Stimulated activated CD4-positive, alpha-beta T cell treated with anti-CD3 and anti-CD28 coated beads, Interleukin-2, amount 100 ng/mL, for 4 hours (primary cell): ENCODE measurements around the gene H2AZ2.
A peak's percentile ranks its signal among the peaks of the same experiment; 100 is the strongest.
"Not testable (repeated sequence)": the region's sequence is repeated elsewhere in the genome, so short reads cannot be mapped to it uniquely, and the experiment has no call there.

Experiments
- DNase-seq: peaks from one replicate; pipeline ENCODE4 v3.0.0-alpha.2; 2020; ENCODE audit warnings: low read depth

Gene H2AZ2

DNA sequence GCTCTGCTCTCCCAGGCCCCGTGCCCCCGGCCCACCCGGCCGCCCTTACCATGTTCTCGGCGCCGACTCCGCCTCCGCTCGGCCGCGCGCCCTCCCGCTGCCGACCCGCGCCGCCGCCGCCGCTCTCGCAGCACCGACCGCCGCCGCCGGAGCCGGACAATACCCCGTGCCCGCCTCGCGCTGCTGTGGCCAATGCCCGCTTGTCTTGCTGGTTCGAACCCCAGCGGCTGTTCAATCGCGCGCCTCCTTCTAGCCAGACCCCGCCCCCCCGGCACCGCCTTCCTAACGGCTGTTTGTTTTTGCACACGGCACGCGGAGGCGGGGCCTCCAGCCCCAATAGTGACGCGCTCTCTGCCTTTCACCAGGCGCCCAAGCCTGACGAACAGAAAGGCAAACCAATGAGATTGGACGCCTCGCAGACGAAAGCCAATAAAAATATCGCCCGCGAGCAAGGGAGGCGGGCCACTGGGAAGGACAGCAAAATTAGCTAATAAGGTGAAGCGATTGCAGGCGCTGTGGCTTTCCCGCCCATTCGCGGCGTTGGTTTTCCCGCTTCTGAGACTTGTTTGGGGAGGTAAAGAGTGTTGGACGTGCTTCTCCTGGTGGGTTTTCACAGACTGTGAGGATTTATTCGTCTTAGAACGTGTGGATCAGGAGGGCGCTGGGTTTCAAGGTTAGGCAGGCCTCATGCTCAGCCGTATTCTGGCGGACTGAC lies at the start of gene H2AZ2:
H2AZ2 (minus strand) TSS at position 168 of the 715 bp plus-strand sequence; CDS start at position 52, 116 bp downstream.
- peak; percentile 100 for DNase-seq

DNA sequence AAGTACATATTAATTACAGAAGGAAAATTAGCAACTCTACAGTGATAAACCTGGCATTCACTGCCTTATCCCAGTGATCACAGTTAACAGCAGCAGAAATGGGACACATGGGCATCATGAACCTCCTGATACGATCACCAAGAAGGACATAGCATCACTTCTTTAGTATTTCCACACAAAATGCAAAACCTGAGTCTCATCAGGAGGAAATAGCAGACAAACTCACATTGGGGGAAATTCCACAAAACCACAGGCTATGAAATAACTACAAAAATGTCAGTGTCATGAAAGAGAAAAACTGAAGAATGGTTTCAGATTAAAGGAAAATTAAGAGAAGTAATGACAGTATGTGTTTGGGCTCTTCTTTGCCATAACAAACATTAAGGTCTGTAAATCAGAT lies 49.4 kb upstream of the H2AZ2 start:
- no peak for DNase-seq

DNA sequence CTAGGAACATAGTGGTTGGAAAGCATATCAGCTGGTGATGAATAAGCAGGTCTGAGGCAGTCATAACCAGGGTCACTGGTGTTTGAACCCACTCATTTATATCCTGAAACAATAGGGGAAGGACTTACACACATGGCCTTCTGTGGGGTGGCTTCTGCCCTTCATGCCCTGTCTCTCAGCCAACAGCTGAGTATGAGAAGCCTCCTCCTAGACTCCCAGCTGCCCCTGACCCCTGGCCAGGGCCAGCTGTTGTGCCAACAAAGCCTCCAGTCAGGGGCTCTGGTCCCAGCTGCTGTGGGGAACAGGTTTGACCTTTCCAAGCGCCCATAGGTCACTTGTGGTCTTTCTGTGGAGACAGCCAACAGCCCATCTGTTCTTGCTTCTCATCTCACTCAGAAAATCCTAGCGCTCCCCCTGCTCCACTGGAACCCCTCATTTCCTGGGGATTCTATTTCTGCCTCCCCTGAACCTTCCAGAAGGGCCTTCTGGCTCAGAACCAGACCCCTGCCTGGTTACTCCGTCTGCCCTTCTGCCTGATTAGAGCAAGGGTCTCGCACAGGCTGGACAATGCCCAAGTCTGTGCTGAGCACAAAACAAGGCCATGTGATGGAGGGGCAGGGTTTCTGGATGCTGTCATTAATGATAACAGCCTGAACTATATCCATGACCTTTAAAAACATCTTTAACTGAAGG lies 47.1 kb upstream of the H2AZ2 start:
- DNase-seq = no peak

DNA sequence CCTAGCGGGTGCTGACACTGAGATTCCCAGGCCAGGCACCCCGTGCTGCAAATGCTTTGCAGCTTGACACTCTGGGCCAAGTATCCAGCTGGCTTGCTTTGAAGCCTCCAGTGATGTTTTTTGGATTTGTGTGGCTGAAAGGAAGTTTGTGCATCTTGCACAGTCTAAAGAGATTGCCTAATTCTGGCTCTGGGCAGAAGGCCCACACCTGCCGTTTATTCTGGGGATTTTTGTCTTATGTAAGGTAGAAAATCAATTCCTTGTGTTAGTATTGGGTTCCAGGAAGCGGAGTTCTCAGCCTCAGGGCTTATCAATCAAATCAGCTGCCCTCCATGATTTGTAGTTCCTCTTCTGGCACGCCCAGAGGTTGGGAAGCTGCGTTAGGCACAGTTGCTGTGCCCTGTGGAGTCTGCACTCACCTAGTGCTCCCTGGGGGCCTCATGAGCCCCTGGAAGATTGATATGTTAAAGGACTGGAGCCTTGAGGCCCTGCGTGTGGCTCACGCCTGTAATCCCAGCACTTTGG lies 45.9 kb upstream of the H2AZ2 start:
- DNase-seq = no peak

DNA sequence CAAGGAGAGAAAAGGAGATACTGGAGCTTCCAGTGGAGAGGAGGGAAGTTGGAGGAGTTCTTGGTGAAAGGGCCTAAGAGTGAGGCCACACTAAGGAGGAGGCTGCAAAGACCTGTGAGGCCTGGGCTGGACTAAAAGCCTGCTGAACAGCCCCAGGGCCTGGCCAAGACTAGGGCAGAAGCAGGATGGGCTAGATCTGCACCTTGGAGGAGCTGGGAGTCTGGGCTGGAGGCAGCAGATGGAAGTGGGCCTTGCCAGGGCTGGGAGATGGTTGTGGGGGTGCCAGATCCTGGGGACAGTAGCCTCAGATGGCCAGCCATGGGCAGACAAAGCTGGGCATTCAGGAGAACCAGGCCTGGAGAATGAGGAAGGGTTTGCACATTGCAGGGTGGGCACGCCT lies 43.9 kb upstream of the H2AZ2 start:
- no peak for DNase-seq

DNA sequence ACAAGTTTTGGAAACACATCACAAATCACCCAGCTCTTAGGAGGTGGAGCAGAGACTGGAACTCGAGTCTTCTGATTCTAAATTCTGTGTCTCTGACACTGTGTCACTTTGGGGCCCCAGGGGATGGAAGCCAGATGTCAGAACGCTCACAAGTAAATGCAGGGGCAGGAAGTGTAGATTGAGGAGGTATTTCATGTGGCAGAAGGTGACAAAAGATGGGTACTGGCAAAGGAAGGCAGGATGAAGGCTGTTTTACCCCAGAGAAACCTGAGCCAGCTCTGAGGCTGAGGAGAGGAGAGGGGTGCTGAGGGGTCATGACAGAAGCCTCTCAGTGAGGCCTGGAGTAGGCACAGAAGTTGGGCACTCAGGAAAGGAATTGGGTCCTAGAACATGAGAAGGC lies 43.5 kb upstream of the H2AZ2 start:
- no peak for DNase-seq

DNA sequence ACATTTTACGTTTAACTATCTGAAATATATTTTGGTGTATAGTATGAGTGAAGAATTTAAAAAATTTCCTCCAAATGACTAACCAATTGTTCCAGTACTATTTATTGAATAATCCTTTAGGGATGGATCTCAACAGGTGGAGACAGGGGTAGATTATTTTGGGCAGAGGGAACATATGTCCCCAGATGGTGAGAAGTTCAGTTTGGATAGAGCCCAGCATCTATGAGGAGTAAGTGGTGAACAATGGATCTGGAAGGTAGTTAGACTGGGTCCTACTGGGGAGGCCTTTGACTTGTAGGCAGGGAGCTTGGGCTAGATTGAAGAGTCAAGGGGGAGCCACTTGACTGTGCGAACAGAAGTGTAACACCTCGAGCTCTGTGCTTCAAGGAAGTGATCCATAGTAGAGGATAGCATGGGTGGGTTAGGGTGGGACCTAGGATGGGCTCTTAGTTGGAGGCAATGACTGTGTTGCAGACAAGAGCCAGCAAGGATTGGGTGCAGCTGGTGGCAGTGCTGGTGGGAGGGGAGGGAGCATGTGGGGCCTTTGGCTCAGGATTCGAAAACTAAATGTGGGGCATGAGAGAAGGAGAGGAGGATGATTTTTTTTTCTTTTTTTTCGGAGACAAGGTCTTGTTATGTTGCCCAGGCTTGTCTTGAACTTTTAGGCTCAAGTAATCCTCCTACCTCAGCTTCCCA lies 41.3 kb upstream of the H2AZ2 start:
- DNase-seq = no peak

DNA sequence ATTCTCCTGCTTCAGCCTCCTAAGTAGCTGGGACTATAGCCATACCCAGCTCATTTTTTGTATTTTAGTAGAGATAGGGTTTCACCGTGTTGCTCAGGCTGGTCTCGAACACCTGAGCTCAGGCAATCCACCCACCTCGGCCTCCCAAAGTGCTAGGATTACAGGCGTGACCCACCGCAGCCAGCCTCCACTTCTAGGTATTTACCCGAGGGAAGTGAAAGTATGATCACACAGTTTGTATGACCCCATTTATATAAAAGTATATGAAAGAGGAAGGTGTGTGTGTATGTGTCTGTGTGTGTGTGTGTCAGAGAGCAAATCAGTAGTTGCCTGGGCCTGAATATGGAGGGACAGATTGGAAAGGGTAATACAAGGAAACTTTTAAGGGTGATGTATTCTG lies 39.4 kb upstream of the H2AZ2 start:
- DNase-seq = no peak

DNA sequence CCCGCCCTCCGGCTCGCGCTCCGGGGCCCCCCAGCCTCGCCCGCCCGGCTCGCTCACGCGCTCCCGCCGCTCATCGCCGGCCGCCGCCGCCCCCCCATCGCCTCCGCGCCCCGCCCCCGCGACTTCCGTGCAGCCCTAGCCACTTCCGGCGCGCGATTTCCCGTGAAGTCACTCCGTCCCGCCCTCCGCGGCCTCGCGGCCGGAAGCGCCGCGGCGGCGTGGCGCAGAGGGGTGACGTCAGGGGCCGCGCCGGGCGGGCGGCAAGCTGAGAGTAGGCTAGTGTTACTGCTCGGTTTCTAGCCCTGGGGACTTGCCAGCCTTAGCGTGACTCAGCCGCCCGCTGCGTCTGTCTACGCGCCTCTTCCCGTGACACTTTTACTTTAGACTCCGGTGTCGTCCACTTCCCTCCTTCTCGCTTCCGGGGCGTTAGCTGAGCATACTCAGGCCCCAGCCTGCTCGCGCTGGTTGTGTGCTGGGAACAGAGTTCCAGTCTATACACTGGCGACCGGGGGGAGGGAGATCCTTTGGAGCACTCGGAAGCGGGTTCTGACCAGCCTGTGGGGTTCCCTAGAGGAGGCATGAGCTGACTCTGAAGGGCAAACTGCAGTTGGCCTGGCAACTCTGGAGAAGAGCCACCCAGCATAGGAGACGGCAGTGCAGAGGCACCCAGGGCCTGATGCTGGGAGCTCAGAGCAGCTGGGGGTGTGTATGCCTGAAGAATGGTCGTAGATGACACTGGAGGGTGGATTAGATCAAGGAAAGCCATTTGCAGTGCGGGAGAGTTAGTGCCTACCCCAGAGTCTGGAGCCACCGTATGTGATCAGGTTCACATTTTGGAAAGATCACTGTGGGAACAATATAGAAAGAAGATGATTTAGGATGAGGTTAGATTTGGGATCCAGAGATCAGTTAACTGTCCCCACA lies 37.8 kb upstream of the H2AZ2 start, which contains the start of gene PURB:
PURB (minus strand) TSS at position 137 of the 924 bp plus-strand sequence. CDS start 182 bp downstream, outside the sequence.
- peak; percentile 95 for DNase-seq

DNA sequence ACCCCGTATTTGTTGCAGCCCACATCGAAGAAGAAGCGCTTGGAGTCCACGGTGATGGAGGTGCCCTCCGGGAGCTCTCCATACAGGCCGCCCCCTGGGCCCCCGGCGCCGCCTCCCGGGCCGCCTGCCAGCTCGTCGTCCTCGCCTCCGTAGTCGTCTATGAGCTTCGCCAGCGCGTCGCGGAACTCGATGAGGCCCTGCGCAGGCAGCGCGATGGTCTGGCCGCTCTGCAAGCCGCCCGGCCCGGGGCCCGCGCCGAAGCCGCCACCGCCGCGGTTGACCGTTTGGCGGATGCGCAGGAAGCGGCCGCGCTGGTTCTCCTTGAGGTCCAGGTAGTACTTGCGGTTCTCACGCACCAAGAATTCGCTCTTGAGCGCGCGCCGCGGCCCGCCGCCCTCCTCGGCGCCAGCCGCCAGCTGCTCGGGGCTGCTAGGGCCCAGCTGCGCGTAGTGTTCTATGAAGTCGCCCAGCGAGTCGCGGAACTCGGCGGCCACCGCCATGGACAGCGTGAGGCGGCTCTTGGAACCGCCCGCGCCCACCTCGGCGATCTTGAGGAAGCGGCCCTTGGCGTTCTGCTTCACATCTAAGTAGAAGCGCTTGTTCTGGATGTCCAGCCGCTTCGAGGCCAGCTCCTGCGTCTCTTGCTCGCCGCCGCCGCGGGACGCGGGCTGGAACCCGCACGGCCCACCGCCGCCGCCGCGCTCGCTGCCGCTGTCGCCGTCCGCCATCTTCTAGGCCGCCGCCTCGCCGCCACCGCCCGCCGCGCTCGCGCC lies 36.9 kb upstream of the H2AZ2 start:
- peak; percentile 19 for DNase-seq

DNA sequence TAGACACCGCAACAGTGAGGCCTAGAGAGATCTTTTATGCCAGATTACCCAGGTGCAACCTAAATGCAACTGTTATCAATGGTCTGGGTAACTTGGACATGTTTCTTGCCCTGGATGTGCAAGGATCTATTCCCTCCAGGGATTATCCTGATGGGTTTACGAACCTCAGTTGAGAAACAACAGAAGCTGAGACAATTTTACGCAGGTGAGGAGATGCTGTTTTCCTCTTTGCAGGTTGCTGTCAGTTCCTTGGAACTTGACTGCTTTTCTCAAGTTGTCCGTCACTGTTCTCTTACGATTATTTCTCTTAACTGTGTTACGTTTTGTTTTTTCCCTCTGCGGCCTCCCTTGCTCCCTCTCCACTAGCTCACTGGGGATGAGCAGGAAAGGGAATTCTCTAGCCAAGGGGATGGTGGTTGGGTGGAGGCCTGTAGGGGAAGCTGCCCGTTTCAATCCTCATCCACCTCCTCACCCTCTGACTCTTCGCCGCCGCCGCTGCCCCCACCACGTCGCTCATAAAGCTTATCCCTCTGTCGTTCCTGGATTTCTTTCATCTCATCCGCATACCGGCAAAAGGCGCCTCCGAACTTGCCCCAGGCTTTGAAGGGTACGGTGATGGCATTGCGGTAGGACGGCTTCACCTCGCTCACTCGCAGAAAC lies 36.2 kb upstream of the H2AZ2 start:
- no peak for DNase-seq

DNA sequence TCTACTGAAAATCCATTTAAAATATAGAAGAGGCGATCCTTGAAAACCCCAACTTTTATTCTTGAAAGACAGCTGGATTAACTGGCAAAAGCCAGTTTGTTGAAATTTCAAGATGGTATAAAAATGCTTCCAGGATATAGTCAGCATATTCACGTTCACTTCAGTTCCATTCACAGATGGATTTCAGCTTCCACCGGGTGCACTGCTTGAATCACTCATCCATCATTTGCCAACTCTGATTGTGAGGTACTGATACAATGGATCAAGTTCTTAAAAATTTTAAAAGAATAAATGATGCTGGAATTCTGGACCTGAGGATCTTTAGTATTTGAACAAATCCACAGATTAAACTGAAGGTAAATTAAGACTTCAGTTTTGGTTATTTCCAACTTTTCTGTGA lies 35.0 kb upstream of the H2AZ2 start:
- DNase-seq = no peak

DNA sequence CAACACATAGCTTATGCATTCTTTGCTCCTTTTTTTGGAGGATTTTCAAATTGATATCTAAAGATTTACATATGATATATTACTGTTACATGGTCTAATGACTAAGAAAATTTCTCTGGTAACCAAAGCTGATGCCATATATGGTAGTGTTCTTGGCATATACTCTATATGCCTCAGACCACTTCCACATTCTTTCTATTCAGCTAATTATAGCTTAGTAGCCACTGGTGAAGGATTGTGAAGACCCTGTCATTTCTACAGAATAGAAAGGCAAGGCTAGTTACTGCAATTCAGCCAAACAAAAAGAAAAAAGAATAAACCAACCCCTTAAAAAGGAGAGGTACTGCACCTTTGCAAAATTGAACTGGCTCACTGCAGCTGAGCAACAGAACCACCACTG lies 33.7 kb upstream of the H2AZ2 start:
- no peak for DNase-seq

DNA sequence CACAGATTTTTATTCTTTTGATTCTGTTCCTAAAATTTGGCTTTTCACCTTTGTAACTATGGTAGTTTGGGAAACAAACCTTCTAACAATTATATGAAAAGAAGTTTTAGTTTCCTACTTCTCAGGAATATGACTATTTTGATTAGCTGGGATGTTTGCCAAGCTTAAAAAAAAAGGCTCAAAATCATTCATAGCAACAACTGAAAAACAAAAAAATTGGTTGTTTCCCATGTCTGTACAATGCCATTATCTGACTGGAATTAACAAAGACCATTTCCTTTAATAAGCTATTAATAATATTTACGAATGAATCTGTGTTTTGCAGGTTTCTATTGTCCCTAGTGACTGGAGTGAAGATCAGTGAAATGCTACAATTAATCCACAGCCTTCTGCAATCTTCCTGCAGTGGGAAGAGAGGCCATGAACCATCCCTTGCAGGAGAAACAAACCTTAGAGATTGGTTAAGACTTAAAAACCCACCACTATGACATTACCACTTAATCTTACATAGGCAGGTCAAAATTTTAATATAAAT lies 33.2 kb upstream of the H2AZ2 start:
- DNase-seq = no peak

DNA sequence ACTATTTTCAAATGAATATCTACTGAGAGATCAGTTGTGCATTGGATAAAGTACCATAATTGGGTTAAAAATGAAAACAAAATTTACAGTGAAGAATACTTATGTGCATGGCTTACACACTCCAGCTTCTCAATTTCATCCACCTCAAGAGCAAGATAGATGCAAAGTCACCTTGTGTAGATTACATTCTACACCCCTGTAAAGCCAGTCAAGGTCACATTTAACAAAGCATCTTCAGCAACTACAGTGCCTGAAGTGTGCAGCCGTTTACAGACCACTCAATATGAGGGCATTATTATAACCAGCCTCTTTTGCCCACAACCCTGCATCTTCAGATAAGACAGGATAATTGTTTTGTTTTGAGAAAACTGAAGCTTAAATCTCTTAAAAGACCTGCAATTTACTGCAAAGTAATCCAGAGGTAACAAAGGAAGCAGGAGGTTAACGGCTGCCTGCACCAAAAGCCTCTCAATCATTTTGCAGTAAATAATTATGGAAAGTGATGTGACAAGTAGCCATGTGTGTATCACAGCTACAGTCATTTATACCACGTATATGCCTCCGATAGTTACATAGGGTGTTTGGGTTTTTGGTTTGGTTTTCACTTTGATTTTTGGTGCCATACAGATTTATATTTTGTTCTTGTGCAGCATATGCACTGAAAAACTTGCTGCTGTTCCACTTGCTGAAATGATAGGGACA lies 32.6 kb upstream of the H2AZ2 start:
- DNase-seq = no peak

DNA sequence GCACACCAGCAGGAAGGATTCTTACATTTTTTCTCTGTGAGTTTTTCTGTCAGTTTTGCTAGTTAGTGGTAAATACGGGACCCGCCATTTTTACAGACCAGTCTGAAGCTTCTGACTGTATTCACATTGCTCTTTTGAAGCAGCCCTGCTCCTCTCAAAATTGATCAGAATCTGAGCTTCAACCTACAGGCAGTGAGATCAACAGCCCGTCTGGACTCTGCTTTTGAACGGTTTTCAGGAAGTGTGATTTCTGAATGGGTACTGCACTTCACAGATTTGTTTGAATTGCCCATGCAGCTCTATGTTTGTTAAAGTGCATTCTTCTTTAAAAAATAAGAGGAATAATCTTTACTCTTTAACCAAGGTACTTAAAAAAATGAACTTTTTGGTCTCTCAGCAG lies 28.5 kb upstream of the H2AZ2 start:
- DNase-seq = no peak

DNA sequence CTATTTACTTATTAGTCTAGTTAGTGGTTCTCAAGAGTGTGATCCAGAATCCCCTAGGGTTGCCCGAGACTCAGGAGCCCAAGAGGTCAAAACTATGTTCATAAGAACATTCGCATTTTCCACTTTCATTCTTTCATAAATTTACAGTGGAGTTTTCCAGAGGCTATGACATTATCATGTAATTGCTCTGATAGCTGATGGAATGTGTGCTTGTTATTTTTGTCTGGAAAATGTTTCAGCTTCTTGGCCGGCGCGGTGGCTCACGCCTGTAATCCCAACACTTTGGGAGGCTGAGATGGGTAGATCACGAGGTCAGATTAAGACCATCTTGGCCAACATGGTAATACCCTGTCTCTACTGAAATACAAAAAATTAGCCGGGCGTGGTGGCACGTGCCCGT lies 27.4 kb upstream of the H2AZ2 start:
- no peak for DNase-seq

DNA sequence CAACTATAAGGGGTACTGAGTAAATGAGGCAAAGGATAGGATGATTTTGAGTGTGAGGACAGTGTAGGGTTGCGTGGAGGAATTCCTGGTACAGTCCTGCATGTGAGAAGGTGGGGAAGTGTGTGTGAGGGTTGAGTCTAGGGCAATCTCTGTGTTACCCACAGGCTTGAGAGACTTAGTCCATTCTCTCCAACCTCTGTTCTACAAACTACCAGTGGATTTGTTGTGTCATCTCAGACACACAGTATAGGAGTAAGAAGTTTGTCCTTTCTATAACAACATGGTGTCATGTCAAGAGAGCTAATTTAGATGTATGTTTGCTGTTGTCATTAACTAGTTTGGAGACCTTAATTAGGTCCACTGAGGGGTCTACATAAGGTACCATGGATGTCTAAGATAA lies 24.9 kb upstream of the H2AZ2 start:
- DNase-seq = no peak

DNA sequence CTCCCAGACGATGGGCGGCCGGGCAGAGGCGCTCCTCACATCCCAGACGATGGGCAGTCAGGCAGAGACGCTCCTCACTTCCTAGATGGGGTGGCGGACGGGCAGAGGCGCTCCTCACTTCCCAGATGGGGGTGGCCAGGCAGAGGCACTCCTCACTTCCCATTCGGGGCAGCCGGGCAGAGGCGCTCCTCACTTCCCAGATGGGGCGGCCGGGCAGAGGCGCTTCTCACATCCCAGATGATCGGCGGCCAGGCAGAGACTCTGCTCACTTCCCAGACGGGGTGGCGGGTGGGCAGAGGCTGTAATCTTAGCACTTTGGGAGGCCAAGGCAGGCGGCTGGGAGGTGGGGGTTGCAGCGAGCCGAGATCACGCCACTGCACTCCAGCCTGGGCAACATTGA lies 24.0 kb upstream of the H2AZ2 start:
- DNase-seq = not testable (repeated sequence)
